ENCODE data around the gene HMX2. TPM values are rescaled to one million over a fixed set of nuclear protein-coding genes. Genes with fewer than 3 reads are reported as not detected.
A peak's percentile ranks its signal among the peaks of the same experiment; 100 is the strongest.

HMX2 gene
- total RNA-seq, 1 experiment from 2014 or later = not detected

- BruUV-seq (replicated peaks) = no TSS peak
- TF ChIP-seq CTCF (IDR thresholded peaks at IDR 0.05 in 2 of 3, conservative IDR thresholded peaks at IDR 0.05 in 1 of 3; ENCODE audit: borderline replicate concordance in 1 of 3, insufficient read depth in 1 of 3, low read depth in 2 of 3, low read length in 2 of 3) (no peak), POLR2AphosphoS5 (IDR thresholded peaks at IDR 0.05; ENCODE audit: low read depth, low read length) (0 out of 2 replicates have a peak, but pooled peaks have one; percentile 23), TCF7L2 (IDR thresholded peaks at IDR 0.05; ENCODE audit: borderline replicate concordance, extremely low read depth, insufficient read depth, insufficient read length) (no peak), JUND (IDR thresholded peaks at IDR 0.05) (no peak), FOSL1 (IDR thresholded peaks at IDR 0.05; ENCODE audit: low read depth) (no peak), EZH2 (IDR thresholded peaks at IDR 0.05) (no peak)
- no peaks in the 10 kb centered on the region for H3K27me3 ChIP-seq (ENCODE audit: insufficient read depth, low read length)
- RAD21 ChIA-PET (ENCODE audit: low non-redundant PET in 1 of 2, low total read pairs in 2 of 2, uncharacterized antibody in 2 of 2, unreplicated experiment in 2 of 2) = no interaction called here
- no peak for DNase-seq (ENCODE audit: low read depth, low spot score)
- H3K9me2 ChIP-seq (ENCODE audit: insufficient read depth) = no peaks in the 10 kb centered on the region
- no peak overlapping the region for H3K4me3 ChIP-seq (replicated peaks in 1 of 2; ENCODE audit: low read depth in 1 of 2, low read length in 2 of 2)
- intact Hi-C loops (cut with micrococcal nuclease) = no loop called here
- POLR2A ChIA-PET = no interaction called here
- peaks cover 100% of the 10 kb centered on the region for H3K79me2 ChIP-seq (ENCODE audit: insufficient read depth, low read length)
- H4K20me1 ChIP-seq (ENCODE audit: insufficient read depth) = peaks cover 64% of the 10 kb centered on the region; the same call in 1 of the 2 replicates
- H2AFZ ChIP-seq (ENCODE audit: low read depth, low read length, poor library complexity, severe bottlenecking) = no peak overlapping the region
- no peak overlapping the region for H3K9ac ChIP-seq (ENCODE audit: low read length)
- H3K27ac ChIP-seq (ENCODE audit: low read depth, low read length) = no peak overlapping the region
- H3K36me3 ChIP-seq (ENCODE audit: control insufficient read depth in 1 of 2, insufficient read depth in 2 of 2, low read length in 2 of 2) = peaks cover 83 to 97% of the 10 kb centered on the region in 2 experiments
- H3K9me3 ChIP-seq (ENCODE audit: control insufficient read depth in 1 of 2, insufficient read depth in 1 of 2, low read depth in 1 of 2, low read length in 2 of 2) = no peaks in the 10 kb centered on the region
- H3K4me2 ChIP-seq (ENCODE audit: low read length) = no peak overlapping the region
- peaks cover 5 to 10% of the 10 kb centered on the region in 2 experiments; a peak in 3 of 4 replicates for H3K4me1 ChIP-seq (ENCODE audit: control insufficient read depth in 1 of 2, insufficient read depth in 2 of 2, low read length in 2 of 2)
- CTCF ChIA-PET = no interaction called here
- ATAC-seq = no peak
Measured at GRCh38 chr10:123160311-123160980, 12.5 kb downstream of the HMX2 start.

GRCh38 chr10:123164319-123164718 is 16.4 kb downstream of the HMX2 start:
- H3K4me2 ChIP-seq (ENCODE audit: low read length) = no peak overlapping the region
- no peak overlapping the region for H2AFZ ChIP-seq (ENCODE audit: low read depth, low read length, poor library complexity, severe bottlenecking)
- H3K36me3 ChIP-seq (ENCODE audit: control insufficient read depth in 1 of 2, insufficient read depth in 2 of 2, low read length in 2 of 2) = peaks cover 80 to 92% of the 10 kb centered on the region in 2 experiments
- TF ChIP-seq ZNF274 (IDR thresholded peaks at IDR 0.05; ENCODE audit: low read depth, low read length) (no peak), REST (IDR thresholded peaks at IDR 0.05; ENCODE audit: low read depth) (no peak), CEBPB (IDR thresholded peaks at IDR 0.05; ENCODE audit: low read depth) (no peak), CTCF (IDR thresholded peaks at IDR 0.05 in 2 of 3, conservative IDR thresholded peaks at IDR 0.05 in 1 of 3; ENCODE audit: borderline replicate concordance in 1 of 3, insufficient read depth in 1 of 3, low read depth in 2 of 3, low read length in 2 of 3) (no peak)
- no peak overlapping the region for H3K4me3 ChIP-seq (replicated peaks in 1 of 2; ENCODE audit: low read depth in 1 of 2, low read length in 2 of 2)
- BruUV-seq (replicated peaks) = no TSS peak
- H3K9ac ChIP-seq (ENCODE audit: low read length) = no peak overlapping the region
- DNase-seq (ENCODE audit: low read depth, low spot score) (no peak), ATAC-seq (no peak)
- no peaks in the 10 kb centered on the region for H3K9me3 ChIP-seq (ENCODE audit: control insufficient read depth in 1 of 2, insufficient read depth in 1 of 2, low read depth in 1 of 2, low read length in 2 of 2)
- H4K20me1 ChIP-seq (ENCODE audit: insufficient read depth) = peaks cover 56% of the 10 kb centered on the region; the same call in 1 of the 2 replicates
- no peak overlapping the region for H3K27ac ChIP-seq (ENCODE audit: low read depth, low read length)
- RAD21 ChIA-PET (ENCODE audit: low non-redundant PET in 1 of 2, low total read pairs in 2 of 2, uncharacterized antibody in 2 of 2, unreplicated experiment in 2 of 2) = no interaction called here
- H3K79me2 ChIP-seq (ENCODE audit: insufficient read depth, low read length) = peaks cover 99% of the 10 kb centered on the region
- CTCF ChIA-PET = no interaction called here
- intact Hi-C loops (cut with micrococcal nuclease) = no loop called here
- POLR2A ChIA-PET = interaction anchor here (1.1 to 2.3 kb wide), 2 partner anchors 8 to 10 kb away, joined by 3 to 7 read pairs; partner anchors contain the start of gene BUB3
- no peaks in the 10 kb centered on the region for H3K9me2 ChIP-seq (ENCODE audit: insufficient read depth)
- no peaks in the 10 kb centered on the region for H3K4me1 ChIP-seq (ENCODE audit: control insufficient read depth in 1 of 2, insufficient read depth in 2 of 2, low read length in 2 of 2)
- no peaks in the 10 kb centered on the region for H3K27me3 ChIP-seq (ENCODE audit: insufficient read depth, low read length)
